ENCODE data around the gene SLC17A5.

The SLC17A5 gene

DNA sequence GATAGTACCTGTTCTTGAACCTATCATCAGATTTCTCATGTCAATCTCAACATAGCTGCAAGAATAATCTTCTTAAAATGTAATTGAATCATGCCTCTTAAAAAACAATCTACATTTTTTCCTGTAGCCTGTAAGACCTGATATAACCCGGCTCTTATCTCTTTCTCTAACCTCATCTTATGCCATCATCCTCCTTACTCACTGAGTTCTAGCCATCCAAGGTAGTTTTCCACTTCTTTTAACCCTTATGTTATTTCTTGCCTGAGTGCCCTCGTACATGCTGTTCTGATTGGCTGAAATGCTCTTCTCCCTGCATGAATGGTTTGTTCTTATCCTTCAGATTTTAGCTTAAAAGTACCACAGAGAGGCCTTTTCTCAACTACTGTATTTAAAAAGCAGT is 16.4 kb downstream of the SLC17A5 start:
- Histone ChIP-seq H3K36me3 (ENCODE audit: insufficient read depth, low read length) (peaks cover 32% of the 10 kb centered on the region), H3K4me3 (ENCODE audit: low read depth in 1 of 2, low read length in 2 of 2) (no peak overlapping the region), H3K79me2 (ENCODE audit: insufficient read depth, low read length) (no peaks in the 10 kb centered on the region), H3K9me3 (ENCODE audit: insufficient read depth, low read length, severe bottlenecking) (no peaks in the 10 kb centered on the region), H3K27me3 (ENCODE audit: insufficient read depth, low read length, poor library complexity) (no peaks in the 10 kb centered on the region), H3K4me1 (ENCODE audit: insufficient read depth, low read length) (no peaks in the 10 kb centered on the region), H3K9ac (ENCODE audit: low read depth, low read length) (no peak overlapping the region), H3K27ac (ENCODE audit: low read length) (no peak overlapping the region), H2AFZ (ENCODE audit: low read depth, low read length) (no peak overlapping the region), H3K4me2 (ENCODE audit: insufficient read depth, low read length) (no peak overlapping the region), H4K20me1 (ENCODE audit: insufficient read depth, low read length) (no peaks in the 10 kb centered on the region)
- no peak for DNase-seq
- no peak for TF ChIP-seq CTCF (IDR thresholded peaks at IDR 0.05; ENCODE audit: borderline replicate concordance, extremely low read depth, low read length, poor library complexity, severe bottlenecking)
- no peak for TF ChIP-seq EZH2 (IDR thresholded peaks at IDR 0.05; ENCODE audit: borderline replicate concordance, low read depth, low read length, severe bottlenecking)
- ATAC-seq (ENCODE audit: insufficient read depth, low read depth): no peak

DNA sequence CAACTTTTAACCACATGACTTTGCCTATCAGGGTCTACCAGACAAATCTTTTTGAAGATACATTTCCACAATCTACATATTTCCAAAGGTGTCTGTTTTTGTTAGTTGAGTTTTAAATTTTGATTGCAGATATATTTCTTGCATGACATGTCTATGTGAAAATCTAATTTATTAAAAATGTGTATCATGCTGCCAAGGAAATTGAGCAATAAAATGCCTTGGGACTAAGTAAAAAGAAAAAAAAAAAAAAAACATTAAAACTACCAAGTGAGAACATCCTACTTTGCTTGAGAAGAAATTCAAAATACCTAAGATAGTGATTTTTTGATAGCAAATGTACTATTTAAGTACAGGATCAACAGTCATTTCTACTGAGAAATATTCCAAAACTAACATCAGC is 17.7 kb downstream of the SLC17A5 start:
- Histone ChIP-seq H2AFZ (ENCODE audit: low read depth, low read length) (no peak overlapping the region), H3K4me1 (ENCODE audit: insufficient read depth, low read length) (no peaks in the 10 kb centered on the region), H3K9me3 (ENCODE audit: insufficient read depth, low read length, severe bottlenecking) (no peaks in the 10 kb centered on the region), H3K4me2 (ENCODE audit: insufficient read depth, low read length) (no peak overlapping the region), H3K36me3 (ENCODE audit: insufficient read depth, low read length) (peaks cover 43% of the 10 kb centered on the region), H3K27me3 (ENCODE audit: insufficient read depth, low read length, poor library complexity) (no peaks in the 10 kb centered on the region), H3K4me3 (ENCODE audit: low read depth in 1 of 2, low read length in 2 of 2) (no peak overlapping the region), H4K20me1 (ENCODE audit: insufficient read depth, low read length) (no peaks in the 10 kb centered on the region), H3K27ac (ENCODE audit: low read length) (no peak overlapping the region), H3K79me2 (ENCODE audit: insufficient read depth, low read length) (no peaks in the 10 kb centered on the region), H3K9ac (ENCODE audit: low read depth, low read length) (no peak overlapping the region)
- no peak for ATAC-seq (ENCODE audit: insufficient read depth, low read depth)
- DNase-seq: no peak
- no peak for TF ChIP-seq CTCF (IDR thresholded peaks at IDR 0.05; ENCODE audit: borderline replicate concordance, extremely low read depth, low read length, poor library complexity, severe bottlenecking)
- TF ChIP-seq EZH2 (IDR thresholded peaks at IDR 0.05; ENCODE audit: borderline replicate concordance, low read depth, low read length, severe bottlenecking): no peak

DNA sequence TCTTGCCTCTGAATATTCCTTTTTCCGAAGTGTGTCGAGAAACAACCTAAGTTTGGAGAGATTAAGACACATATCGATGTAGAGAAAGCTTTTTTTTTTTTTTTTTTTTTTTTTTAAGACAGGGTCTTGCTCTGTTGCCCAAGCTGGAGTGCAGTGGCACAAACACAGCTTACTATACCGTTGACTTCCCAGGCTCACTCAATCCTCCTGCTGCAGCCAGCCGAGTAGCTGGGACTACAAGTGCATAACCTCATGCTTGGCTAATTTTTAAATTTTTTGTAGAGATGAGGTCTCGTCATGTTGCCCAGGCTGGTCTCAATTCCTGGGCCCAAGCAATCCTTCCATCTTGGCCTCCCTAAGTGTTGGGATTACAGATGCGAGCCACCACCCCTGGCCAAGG is 21.4 kb downstream of the SLC17A5 start:
- H3K27ac ChIP-seq (ENCODE audit: low read length): no peak overlapping the region
- ATAC-seq (ENCODE audit: insufficient read depth, low read depth): no peak
- H3K36me3 ChIP-seq (ENCODE audit: insufficient read depth, low read length): peaks cover 28% of the 10 kb centered on the region
- no peak for DNase-seq
- H3K79me2 ChIP-seq (ENCODE audit: insufficient read depth, low read length): no peaks in the 10 kb centered on the region
- H3K9ac ChIP-seq (ENCODE audit: low read depth, low read length): no peak overlapping the region
- H2AFZ ChIP-seq (ENCODE audit: low read depth, low read length): no peak overlapping the region
- H4K20me1 ChIP-seq (ENCODE audit: insufficient read depth, low read length): no peaks in the 10 kb centered on the region
- no peak overlapping the region for H3K4me2 ChIP-seq (ENCODE audit: insufficient read depth, low read length)
- no peak overlapping the region for H3K4me3 ChIP-seq (ENCODE audit: low read depth in 1 of 2, low read length in 2 of 2)
- TF ChIP-seq EZH2 (IDR thresholded peaks at IDR 0.05; ENCODE audit: borderline replicate concordance, low read depth, low read length, severe bottlenecking): no peak
- TF ChIP-seq CTCF (IDR thresholded peaks at IDR 0.05; ENCODE audit: borderline replicate concordance, extremely low read depth, low read length, poor library complexity, severe bottlenecking): no peak
- no peaks in the 10 kb centered on the region for H3K4me1 ChIP-seq (ENCODE audit: insufficient read depth, low read length)
- H3K27me3 ChIP-seq (ENCODE audit: insufficient read depth, low read length, poor library complexity): no peaks in the 10 kb centered on the region
- H3K9me3 ChIP-seq (ENCODE audit: insufficient read depth, low read length, severe bottlenecking): no peaks in the 10 kb centered on the region

GRCh38 chr6:73631849-73632248 is 21.9 kb downstream of the SLC17A5 start:
- Histone ChIP-seq H3K9me3 (ENCODE audit: insufficient read depth, low read length, severe bottlenecking) (no peaks in the 10 kb centered on the region), H2AFZ (ENCODE audit: low read depth, low read length) (no peak overlapping the region), H3K4me3 (ENCODE audit: low read depth in 1 of 2, low read length in 2 of 2) (no peak overlapping the region), H3K9ac (ENCODE audit: low read depth, low read length) (no peak overlapping the region), H3K79me2 (ENCODE audit: insufficient read depth, low read length) (no peaks in the 10 kb centered on the region), H4K20me1 (ENCODE audit: insufficient read depth, low read length) (no peaks in the 10 kb centered on the region), H3K27me3 (ENCODE audit: insufficient read depth, low read length, poor library complexity) (no peaks in the 10 kb centered on the region), H3K36me3 (ENCODE audit: insufficient read depth, low read length) (peaks cover 26% of the 10 kb centered on the region), H3K27ac (ENCODE audit: low read length) (no peak overlapping the region), H3K4me1 (ENCODE audit: insufficient read depth, low read length) (no peaks in the 10 kb centered on the region), H3K4me2 (ENCODE audit: insufficient read depth, low read length) (no peak overlapping the region)
- TF ChIP-seq CTCF (IDR thresholded peaks at IDR 0.05; ENCODE audit: borderline replicate concordance, extremely low read depth, low read length, poor library complexity, severe bottlenecking): no peak
- no peak for TF ChIP-seq EZH2 (IDR thresholded peaks at IDR 0.05; ENCODE audit: borderline replicate concordance, low read depth, low read length, severe bottlenecking)
- ATAC-seq (ENCODE audit: insufficient read depth, low read depth): no peak
- DNase-seq: no peak
